NAMALWA (cell line): ENCODE data around the gene MRPL51.

Source experiments
- DNase-seq: peaks from one replicate; pipeline ENCODE4 v3.0.0-alpha.2; 2015; ENCODE audit warnings: low spot score

The MRPL51 gene

DNA sequence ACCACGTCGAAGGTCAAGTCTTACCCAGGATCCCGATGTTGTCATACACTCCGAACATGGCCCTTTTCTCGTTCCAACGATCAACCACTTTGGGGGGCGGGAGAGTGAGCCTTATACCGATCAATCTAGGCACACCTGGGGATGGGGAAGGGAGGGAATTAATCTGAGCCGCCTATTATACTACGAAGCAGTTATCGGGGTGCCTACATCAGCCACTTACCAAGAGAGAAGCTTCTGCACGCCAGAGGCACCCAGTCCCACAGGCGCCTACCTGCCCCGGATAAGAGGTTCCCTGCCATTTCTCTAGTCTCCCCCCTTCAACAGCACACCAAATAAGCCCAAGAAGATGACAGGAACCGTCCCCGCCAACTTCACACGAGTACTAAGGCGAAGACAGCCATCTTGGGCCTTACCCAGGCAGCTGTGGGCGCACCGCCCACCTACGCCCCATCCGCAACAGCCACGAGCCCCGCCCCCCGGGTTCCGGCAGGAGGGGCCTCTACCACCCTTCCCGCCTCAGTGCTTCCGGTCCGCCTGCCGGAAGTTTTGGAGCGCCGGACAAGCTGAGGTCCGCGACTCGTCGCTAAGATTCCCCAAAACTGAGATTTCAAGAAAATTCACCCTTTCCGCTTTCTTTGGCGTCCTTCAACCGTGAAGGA, at the start of gene MRPL51:
Gene MRPL51 (minus strand): TSS at position 425 of the 659 bp plus-strand sequence. CDS start 126 bp downstream, at position 299.
- peak; percentile 97 for DNase-seq

DNA sequence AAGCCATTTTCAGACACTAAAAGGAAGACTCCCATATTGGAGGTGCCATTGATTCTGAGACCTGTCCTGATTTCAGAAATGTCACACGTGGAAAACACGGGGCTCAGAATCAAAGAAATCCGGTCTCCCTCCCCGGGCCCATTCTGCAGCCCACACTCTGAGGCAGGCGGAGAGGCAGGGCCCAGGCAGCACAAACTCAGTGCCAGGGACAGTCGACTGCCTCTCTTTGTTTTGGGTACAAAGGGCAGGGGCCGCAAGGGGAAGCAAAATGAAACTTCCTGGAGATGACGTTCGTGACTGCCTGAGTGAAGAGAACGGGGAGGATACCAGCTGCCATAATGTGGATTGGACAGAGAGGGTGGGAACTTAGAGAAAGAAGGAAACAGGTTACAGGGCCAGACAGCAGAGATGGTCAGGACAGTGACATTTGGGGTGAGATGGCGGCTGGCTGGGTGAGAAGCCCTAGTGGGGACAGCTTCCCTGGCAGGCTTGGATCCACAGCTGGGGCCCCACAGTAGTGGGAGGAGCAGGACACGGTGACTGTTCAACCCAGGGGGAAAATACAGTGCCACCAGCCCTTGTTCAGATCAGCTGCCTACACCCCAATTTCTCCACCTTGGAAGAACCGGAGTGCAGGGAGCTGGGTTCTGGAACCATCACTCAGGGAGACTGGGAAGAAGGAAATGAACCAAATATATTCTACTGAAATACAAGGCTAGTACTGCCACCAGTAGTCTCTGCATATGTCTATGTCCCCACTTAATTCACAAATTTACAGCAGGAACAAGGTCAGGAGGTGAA, 49.3 kb upstream of the MRPL51 start:
- no peak for DNase-seq

DNA sequence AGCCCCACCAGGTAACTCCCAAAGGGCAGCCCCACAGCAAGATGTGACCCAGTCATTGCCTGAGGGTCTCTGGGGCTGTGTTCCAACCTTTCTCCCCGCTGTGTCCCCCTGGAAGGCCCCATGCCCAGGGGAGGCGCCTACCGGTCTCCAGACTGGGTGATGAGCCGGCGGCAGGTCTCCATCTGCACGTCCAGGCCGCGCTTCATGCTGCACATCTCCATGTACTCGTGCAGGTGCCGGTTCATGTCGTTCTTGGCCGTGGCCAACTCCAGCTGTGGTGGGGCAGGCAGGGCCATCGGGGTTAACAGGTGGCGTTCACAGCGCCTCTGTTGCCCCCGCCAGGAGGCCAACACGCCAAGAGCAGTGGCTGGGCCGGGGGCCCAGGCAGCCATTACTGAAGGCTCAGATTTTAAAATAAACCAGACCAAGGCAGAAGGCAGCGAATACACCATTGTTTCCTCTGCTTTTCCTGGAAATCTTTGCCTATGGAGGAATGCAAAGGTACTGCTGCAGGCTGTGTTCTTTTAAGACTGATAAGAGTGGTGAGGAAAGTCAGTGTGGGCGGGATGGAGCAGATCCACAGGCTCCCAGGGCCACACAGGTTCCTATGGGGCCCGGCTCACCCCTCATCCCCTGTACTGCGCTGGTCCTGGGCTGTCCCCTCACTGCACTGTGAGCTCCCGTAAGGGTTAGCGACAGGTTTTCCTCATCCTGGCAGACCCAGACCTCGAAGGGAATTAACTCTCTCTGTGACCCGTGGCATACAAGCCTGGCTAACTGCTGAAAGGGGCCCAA, 48.5 kb upstream of the MRPL51 start:
- DNase-seq, result no peak

DNA sequence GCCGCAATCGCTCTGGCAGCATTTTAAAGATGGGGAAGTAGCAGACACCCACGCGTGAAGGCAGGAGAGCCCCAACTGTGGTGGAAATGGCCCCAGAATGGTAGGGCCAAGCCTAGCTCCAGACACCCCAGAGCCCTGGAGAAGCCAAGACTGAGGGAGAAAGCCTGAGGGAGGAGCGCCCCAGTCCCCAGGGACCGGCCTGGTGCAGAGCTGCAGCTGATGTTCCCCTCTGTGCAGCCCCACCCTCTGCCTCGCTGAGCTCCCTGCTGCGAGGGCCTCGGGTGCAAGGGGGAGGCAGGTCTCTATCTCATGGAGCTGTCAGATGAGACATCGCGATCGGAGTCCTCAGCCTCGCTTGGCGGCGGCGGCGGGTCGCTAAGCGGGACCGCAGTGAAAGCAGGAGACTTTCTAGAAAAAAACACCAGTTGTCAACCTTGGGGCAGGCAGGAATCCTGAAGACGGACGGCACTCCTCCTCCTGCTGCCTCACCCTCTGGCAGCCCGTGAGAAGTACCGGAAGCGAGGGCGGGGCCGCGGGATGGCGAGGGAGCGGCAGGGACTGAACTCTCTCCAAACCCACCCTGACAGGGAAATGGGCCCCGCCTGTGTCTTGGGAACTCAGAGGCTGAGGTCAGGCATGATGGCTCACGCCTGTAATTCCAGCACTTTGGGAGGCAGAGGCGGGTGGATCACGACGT, 47.3 kb upstream of the MRPL51 start:
- DNase-seq, result peak; percentile 40

DNA sequence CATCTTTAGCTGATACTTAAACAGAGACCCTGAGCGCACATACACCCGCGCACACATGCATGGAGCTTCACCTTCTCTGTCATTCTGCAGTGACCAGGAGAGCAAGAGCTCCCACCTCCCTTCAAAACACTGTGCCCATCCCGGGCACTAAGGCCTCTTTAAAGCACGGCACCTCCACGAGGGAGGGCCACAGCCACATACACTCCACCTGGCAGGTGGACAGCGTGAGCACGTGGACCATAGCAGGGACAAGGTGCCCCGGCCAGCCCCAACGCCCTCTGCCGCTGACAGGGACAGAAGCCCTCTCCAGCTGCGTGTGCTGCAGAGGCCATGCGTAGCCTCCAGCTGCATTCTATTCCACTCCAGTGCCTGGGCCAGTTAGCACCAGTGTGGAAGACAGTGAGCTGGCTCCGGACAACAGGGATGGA, 46.7 kb upstream of the MRPL51 start:
- DNase-seq, result no peak

DNA sequence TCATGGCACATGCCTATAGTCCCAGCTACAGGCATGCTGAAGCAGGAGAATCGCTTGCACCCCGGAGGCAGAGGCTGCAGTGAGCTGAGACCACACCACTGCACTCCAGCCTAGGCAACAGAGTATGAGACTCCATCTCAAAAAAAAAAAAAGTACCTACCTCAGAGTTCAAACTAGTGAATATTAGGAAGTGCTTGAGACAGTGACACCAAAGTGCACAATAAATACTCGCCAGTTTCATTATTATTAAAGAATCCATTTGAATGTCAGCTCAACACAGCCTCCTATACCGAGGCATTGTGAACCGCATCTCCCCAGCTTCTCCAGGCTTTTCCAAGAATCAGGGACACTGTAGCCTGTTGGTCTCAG, 46.2 kb upstream of the MRPL51 start:
- DNase-seq, result peak; percentile 31

DNA sequence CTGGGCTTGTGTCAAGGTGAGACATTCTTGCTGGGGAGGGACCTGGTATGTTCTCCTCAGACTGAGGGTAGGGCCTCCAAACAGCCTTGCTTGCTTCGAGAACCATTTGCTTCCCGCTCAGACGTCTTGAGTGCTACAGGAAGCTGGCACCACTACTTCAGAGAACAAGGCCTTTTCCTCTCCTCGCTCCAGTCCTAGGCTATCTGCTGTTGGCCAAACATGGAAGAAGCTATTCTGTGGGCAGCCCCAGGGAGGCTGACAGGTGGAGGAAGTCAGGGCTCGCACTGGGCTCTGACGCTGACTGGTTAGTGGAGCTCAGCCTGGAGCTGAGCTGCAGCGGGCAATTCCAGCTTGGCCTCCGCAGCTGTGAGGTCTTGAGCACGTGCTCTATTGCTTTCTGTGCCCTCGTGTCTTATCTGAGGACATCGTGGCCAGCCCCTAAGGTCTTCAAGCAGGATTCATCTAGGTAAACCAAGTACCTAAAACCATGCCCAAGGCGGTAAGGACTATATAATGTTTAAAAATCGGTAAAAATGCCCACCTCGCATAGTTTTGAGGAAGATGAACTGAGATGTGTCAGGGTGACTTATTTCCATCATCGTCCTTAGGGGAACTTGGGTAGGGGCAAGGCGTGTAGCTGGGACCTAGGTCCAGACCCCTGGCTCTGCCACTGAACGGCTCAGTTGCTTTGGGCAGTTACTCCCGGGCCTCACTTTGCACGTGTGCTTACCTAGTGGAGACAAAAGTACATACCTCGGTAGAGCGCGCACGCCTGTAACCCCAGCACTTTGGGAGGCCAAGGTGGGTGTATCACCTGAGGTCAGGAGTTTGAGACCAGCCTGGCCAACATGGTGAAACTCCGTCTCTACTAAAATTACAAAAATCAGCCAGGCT, 45.6 kb upstream of the MRPL51 start:
- peak; percentile 63 for DNase-seq

DNA sequence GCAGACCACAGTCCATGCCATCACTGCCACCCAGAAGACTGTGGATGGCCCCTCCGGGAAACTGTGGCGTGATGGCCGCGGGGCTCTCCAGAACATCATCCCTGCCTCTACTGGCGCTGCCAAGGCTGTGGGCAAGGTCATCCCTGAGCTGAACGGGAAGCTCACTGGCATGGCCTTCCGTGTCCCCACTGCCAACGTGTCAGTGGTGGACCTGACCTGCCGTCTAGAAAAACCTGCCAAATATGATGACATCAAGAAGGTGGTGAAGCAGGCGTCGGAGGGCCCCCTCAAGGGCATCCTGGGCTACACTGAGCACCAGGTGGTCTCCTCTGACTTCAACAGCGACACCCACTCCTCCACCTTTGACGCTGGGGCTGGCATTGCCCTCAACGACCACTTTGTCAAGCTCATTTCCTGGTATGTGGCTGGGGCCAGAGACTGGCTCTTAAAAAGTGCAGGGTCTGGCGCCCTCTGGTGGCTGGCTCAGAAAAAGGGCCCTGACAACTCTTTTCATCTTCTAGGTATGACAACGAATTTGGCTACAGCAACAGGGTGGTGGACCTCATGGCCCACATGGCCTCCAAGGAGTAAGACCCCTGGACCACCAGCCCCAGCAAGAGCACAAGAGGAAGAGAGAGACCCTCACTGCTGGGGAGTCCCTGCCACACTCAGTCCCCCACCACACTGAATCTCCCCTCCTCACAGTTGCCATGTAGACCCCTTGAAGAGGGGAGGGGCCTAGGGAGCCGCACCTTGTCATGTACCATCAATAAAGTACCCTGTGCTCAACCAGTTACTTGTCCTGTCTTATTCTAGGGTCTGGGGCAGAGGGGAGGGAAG, 44.7 kb upstream of the MRPL51 start:
- peak; percentile 94 for DNase-seq

DNA sequence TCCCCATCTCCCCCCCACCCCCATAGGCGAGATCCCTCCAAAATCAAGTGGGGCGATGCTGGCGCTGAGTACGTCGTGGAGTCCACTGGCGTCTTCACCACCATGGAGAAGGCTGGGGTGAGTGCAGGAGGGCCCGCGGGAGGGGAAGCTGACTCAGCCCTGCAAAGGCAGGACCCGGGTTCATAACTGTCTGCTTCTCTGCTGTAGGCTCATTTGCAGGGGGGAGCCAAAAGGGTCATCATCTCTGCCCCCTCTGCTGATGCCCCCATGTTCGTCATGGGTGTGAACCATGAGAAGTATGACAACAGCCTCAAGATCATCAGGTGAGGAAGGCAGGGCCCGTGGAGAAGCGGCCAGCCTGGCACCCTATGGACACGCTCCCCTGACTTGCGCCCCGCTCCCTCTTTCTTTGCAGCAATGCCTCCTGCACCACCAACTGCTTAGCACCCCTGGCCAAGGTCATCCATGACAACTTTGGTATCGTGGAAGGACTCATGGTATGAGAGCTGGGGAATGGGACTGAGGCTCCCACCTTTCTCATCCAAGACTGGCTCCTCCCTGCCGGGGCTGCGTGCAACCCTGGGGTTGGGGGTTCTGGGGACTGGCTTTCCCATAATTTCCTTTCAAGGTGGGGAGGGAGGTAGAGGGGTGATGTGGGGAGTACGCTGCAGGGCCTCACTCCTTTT, 44.0 kb upstream of the MRPL51 start:
- peak; percentile 34 for DNase-seq

DNA sequence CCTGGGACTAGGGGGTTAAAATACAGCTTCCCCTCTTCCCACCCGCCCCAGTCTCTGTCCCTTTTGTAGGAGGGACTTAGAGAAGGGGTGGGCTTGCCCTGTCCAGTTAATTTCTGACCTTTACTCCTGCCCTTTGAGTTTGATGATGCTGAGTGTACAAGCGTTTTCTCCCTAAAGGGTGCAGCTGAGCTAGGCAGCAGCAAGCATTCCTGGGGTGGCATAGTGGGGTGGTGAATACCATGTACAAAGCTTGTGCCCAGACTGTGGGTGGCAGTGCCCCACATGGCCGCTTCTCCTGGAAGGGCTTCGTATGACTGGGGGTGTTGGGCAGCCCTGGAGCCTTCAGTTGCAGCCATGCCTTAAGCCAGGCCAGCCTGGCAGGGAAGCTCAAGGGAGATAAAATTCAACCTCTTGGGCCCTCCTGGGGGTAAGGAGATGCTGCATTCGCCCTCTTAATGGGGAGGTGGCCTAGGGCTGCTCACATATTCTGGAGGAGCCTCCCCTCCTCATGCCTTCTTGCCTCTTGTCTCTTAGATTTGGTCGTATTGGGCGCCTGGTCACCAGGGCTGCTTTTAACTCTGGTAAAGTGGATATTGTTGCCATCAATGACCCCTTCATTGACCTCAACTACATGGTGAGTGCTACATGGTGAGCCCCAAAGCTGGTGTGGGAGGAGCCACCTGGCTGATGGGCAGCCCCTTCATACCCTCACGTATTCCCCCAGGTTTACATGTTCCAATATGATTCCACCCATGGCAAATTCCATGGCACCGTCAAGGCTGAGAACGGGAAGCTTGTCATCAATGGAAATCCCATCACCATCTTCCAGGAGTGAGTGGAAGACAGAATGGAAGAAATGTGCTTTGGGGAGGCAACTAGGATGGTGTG, 43.1 kb upstream of the MRPL51 start:
- DNase-seq, result peak; percentile 38

DNA sequence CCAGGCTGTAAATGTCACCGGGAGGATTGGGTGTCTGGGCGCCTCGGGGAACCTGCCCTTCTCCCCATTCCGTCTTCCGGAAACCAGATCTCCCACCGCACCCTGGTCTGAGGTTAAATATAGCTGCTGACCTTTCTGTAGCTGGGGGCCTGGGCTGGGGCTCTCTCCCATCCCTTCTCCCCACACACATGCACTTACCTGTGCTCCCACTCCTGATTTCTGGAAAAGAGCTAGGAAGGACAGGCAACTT, 42.6 kb upstream of the MRPL51 start:
- no peak for DNase-seq

DNA sequence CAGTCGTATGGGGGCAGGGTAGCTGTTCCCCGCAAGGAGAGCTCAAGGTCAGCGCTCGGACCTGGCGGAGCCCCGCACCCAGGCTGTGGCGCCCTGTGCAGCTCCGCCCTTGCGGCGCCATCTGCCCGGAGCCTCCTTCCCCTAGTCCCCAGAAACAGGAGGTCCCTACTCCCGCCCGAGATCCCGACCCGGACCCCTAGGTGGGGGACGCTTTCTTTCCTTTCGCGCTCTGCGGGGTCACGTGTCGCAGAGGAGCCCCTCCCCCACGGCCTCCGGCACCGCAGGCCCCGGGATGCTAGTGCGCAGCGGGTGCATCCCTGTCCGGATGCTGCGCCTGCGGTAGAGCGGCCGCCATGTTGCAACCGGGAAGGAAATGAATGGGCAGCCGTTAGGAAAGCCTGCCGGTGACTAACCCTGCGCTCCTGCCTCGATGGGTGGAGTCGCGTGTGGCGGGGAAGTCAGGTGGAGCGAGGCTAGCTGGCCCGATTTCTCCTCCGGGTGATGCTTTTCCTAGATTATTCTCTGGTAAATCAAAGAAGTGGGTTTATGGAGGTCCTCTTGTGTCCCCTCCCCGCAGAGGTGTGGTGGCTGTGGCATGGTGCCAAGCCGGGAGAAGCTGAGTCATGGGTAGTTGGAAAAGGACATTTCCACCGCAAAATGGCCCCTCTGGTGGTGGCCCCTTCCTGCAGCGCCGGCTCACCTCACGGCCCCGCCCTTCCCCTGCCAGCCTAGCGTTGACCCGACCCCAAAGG, 42.1 kb upstream of the MRPL51 start:
- DNase-seq, result peak; percentile 75

DNA sequence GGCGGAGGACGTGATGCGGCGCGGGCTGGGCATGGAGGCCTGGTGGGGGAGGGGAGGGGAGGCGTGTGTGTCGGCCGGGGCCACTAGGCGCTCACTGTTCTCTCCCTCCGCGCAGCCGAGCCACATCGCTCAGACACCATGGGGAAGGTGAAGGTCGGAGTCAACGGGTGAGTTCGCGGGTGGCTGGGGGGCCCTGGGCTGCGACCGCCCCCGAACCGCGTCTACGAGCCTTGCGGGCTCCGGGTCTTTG, 41.6 kb upstream of the MRPL51 start:
- DNase-seq, result no peak

DNA sequence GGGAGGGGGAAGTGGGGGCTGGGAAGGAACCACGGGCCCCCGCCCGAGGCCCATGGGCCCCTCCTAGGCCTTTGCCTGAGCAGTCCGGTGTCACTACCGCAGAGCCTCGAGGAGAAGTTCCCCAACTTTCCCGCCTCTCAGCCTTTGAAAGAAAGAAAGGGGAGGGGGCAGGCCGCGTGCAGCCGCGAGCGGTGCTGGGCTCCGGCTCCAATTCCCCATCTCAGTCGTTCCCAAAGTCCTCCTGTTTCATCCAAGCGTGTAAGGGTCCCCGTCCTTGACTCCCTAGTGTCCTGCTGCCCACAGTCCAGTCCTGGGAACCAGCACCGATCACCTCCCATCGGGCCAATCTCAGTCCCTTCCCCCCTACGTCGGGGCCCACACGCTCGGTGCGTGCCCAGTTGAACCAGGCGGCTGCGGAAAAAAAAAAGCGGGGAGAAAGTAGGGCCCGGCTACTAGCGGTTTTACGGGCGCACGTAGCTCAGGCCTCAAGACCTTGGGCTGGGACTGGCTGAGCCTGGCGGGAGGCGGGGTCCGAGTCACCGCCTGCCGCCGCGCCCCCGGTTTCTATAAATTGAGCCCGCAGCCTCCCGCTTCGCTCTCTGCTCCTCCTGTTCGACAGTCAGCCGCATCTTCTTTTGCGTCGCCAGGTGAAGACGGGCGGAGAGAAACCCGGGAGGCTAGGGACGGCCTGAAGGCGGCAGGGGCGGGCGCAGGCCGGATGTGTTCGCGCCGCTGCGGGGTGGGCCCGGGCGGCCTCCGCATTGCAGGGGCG, 41.0 kb upstream of the MRPL51 start, which contains the start of gene GAPDH:
Gene GAPDH (plus strand): TSS at position 595 of the 772 bp plus-strand sequence. CDS start 316 bp downstream, outside the sequence.
- DNase-seq, result peak; percentile 98

DNA sequence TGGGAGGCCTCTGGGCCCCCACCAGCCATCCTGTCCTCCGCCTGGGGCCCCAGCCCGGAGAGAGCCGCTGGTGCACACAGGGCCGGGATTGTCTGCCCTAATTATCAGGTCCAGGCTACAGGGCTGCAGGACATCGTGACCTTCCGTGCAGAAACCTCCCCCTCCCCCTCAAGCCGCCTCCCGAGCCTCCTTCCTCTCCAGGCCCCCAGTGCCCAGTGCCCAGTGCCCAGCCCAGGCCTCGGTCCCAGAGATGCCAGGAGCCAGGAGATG, 40.5 kb upstream of the MRPL51 start:
- peak; percentile 76 for DNase-seq

DNA sequence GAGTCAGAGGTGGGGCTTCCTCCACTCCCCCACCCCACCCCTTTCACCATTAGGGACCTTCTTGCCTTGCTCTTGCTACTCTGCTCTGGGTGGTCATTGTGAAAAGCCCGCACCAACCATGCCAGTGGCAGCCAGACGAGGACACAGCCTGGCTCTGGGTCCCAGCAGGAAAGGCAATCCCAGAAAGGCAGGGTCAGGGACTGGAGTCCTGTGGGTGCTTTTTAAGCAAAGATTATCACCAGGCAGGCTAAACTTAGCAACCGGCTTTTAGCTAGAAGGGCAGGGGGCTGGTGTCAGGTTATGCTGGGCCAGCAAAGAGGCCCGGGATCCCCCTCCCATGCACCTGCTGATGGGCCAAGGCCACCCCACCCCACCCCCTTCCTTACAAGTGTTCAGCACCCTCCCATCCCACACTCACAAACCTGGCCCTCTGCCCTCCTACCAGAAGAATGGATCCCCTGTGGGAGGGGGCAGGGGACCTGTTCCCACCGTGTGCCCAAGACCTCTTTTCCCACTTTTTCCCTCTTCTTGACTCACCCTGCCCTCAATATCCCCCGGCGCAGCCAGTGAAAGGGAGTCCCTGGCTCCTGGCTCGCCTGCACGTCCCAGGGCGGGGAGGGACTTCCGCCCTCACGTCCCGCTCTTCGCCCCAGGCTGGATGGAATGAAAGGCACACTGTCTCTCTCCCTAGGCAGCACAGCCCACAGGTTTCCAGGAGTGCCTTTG, 40.0 kb upstream of the MRPL51 start:
- DNase-seq, result peak; percentile 65
